Upper lobe of left lung (tissue), 4 donors: ENCODE data around the gene GPR158.

Experiments
- EP300 ChIP-seq, 4 donors: sonication (generic); formaldehyde crosslinking; IDR thresholded peaks; one replicate each; pipeline ENCODE4 v1.5.1; 2017; ENCODE audit warnings: antibody characterized with exemption in 4 of 4, control low read depth in 2 of 4
- POLR2A ChIP-seq, 4 donors: fragments of 450-650 bp; IDR thresholded peaks; one replicate each; pipeline ENCODE4 v1.5.1; 2016 to 2017; ENCODE audit warnings: antibody characterized with exemption in 4 of 4, mild to moderate bottlenecking in 2 of 4
- POLR2AphosphoS5 ChIP-seq, 2 donors: sonication (generic); formaldehyde crosslinking; IDR thresholded peaks; one replicate each; pipeline ENCODE4 v1.5.1; 2017; ENCODE audit warnings: antibody characterized with exemption in 2 of 2
- TF ChIP-seq, protein P1 (sequence below), 6 experiments: fragments of 450-650 bp in 4 of 6; fragments of 200-600 bp in 2 of 6; sonication (generic) in 2 of 6; IDR thresholded peaks; one replicate each; pipeline ENCODE4 v1.5.1; 2016 to 2019; ENCODE audit warnings: antibody characterized with exemption in 6 of 6

DNA sequence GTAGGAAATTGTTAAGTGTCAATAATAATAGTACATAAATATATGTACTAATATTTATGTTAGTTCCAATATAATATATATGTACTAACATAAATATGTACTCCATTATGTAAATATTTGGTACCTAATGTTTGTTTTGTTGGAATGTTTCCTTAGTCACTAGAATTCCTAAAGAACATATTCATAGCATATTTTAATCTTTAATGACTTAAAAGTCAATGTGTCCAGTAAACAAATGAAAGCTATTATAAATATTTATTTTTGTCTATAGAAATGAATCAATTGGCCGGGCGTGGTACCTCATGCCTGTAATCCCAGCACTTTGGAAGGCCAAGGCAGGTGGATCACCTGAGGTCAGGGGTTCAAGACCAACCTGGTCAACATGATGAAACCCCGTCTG lies 153.6 kb downstream of the GPR158 start:
- TF ChIP-seq POLR2A (IDR thresholded peaks at IDR 0.05), result no peak
- TF ChIP-seq, protein P1, sequence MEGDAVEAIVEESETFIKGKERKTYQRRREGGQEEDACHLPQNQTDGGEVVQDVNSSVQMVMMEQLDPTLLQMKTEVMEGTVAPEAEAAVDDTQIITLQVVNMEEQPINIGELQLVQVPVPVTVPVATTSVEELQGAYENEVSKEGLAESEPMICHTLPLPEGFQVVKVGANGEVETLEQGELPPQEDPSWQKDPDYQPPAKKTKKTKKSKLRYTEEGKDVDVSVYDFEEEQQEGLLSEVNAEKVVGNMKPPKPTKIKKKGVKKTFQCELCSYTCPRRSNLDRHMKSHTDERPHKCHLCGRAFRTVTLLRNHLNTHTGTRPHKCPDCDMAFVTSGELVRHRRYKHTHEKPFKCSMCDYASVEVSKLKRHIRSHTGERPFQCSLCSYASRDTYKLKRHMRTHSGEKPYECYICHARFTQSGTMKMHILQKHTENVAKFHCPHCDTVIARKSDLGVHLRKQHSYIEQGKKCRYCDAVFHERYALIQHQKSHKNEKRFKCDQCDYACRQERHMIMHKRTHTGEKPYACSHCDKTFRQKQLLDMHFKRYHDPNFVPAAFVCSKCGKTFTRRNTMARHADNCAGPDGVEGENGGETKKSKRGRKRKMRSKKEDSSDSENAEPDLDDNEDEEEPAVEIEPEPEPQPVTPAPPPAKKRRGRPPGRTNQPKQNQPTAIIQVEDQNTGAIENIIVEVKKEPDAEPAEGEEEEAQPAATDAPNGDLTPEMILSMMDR (IDR thresholded peaks at IDR 0.05), result no peak
- no peak for TF ChIP-seq POLR2AphosphoS5 (IDR thresholded peaks at IDR 0.05)
- no peak for TF ChIP-seq EP300 (IDR thresholded peaks at IDR 0.05)
